Ramos (cell line): ENCODE data around the gene USP25.

Source experiments
- in situ Hi-C: fragments of 300-500 bp; cut with MboI; formaldehyde crosslinking; loops from one replicate; pipeline ENCODE4 v1.14.3; 2022; ENCODE audit warnings: low sequenced_read_pairs; ENCODE audit not compliant: unreplicated experiment

Gene USP25

GRCh38 chr21:15797577-15798363 is 68.0 kb downstream of the USP25 start:
- in situ Hi-C loops: no loop called here

- in situ Hi-C loops: no loop called here
Measured at GRCh38 chr21:15801352-15801863, 71.6 kb downstream of the USP25 start.

GRCh38 chr21:15804247-15805005 is 74.6 kb downstream of the USP25 start:
- in situ Hi-C loops: no loop called here

GRCh38 chr21:15809065-15809464 is 79.3 kb downstream of the USP25 start:
- in situ Hi-C loops: no loop called here

- in situ Hi-C loops: no loop called here
Measured at GRCh38 chr21:15809818-15810217, 80.0 kb downstream of the USP25 start.

- in situ Hi-C loops: no loop called here
Measured at GRCh38 chr21:15815285-15815684, 85.5 kb downstream of the USP25 start.

- in situ Hi-C loops: no loop called here
Measured at GRCh38 chr21:15820327-15820726, 90.5 kb downstream of the USP25 start.

- in situ Hi-C loops: no loop called here
Measured at GRCh38 chr21:15820852-15821379, 91.1 kb downstream of the USP25 start.

GRCh38 chr21:15823486-15824150 is 93.8 kb downstream of the USP25 start:
- in situ Hi-C loops: no loop called here

GRCh38 chr21:15825700-15826099 is 95.9 kb downstream of the USP25 start:
- in situ Hi-C loops: no loop called here

- in situ Hi-C loops: no loop called here
Measured at GRCh38 chr21:15826147-15826780, 96.5 kb downstream of the USP25 start.

- in situ Hi-C loops: no loop called here
Measured at GRCh38 chr21:15826908-15827601, 97.3 kb downstream of the USP25 start.

- in situ Hi-C loops: no loop called here
Measured at GRCh38 chr21:15831497-15831896, 101.7 kb downstream of the USP25 start.

- in situ Hi-C loops: no loop called here
Measured at GRCh38 chr21:15837645-15838044, 107.9 kb downstream of the USP25 start.

- in situ Hi-C loops: no loop called here
Measured at GRCh38 chr21:15839026-15839425, 109.2 kb downstream of the USP25 start.

GRCh38 chr21:15839601-15840000 is 109.8 kb downstream of the USP25 start:
- in situ Hi-C loops: no loop called here

- in situ Hi-C loops: no loop called here
Measured at GRCh38 chr21:15840406-15840805, 110.6 kb downstream of the USP25 start.

GRCh38 chr21:15841856-15842564 is 112.2 kb downstream of the USP25 start:
- in situ Hi-C loops: no loop called here

GRCh38 chr21:15842565-15842880 is 112.7 kb downstream of the USP25 start:
- in situ Hi-C loops: no loop called here
